AG10803 (cell line): ENCODE data around the gene MLXIPL.
A peak's percentile ranks its signal among the peaks of the same experiment; 100 is the strongest.
"Not testable (repeated sequence)": the region's sequence is repeated elsewhere in the genome, so short reads cannot be mapped to it uniquely, and the experiment has no call there.

Experiments
- DNase-seq: peaks from one replicate; pipeline ENCODE4 v3.0.0; 2010; ENCODE audit warnings: low read depth
- H3K4me3 ChIP-seq: 2 replicates; pipeline ENCODE4 v1.5.1; 2011; ENCODE audit warnings: mild to moderate bottlenecking, low read length, control low read depth
- TF ChIP-seq, protein P1 (sequence below): conservative IDR thresholded peaks from 2 replicates; pipeline ENCODE4 v1.5.1; 2011; ENCODE audit warnings: mild to moderate bottlenecking, low read length, control low read depth, inconsistent platforms

Gene MLXIPL

DNA sequence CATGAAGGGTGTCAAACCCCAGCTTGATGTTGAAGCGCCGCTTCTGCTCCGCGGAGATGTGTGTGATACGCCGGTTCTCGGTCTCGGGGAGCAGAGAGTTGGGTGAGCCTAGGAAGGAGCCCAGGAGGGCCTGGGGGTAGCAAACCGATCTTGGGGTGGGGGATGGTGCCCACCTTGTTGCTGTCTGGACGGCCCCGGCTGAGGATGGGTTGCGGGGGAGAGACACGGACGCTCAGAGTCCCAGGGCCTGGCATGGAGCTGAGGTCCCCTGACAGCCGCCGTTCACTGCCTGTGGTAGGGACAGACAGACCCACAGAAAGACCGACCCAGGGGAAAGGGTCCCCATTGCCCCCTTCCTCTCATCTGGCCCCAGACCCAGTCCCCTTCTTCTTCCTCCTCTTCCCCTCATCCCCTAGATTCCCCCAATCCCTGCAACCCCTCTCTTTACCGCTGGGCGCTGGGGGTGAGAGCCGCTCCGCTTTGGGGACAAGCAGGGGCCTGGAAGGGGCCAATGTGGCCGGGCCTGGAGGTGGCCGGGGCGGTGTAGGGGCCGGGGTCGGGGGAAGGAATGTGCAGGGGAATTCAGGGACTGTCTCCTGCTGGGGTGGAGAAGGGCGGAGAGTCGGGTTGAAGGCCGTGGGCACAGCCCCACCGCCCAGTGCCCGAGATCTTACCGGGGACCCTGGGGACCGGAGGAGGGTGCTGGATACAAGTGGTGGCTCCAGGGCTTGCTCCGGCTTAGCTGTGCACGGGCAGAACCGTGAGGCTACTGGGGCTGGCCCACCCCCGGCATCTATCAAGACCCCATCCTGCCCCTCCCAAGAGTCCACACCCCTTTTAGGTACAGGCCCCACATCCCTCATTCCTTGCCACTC is 27.9 kb downstream of the MLXIPL start:
- no peak overlapping the region for H3K4me3 ChIP-seq
- TF ChIP-seq, protein P1, sequence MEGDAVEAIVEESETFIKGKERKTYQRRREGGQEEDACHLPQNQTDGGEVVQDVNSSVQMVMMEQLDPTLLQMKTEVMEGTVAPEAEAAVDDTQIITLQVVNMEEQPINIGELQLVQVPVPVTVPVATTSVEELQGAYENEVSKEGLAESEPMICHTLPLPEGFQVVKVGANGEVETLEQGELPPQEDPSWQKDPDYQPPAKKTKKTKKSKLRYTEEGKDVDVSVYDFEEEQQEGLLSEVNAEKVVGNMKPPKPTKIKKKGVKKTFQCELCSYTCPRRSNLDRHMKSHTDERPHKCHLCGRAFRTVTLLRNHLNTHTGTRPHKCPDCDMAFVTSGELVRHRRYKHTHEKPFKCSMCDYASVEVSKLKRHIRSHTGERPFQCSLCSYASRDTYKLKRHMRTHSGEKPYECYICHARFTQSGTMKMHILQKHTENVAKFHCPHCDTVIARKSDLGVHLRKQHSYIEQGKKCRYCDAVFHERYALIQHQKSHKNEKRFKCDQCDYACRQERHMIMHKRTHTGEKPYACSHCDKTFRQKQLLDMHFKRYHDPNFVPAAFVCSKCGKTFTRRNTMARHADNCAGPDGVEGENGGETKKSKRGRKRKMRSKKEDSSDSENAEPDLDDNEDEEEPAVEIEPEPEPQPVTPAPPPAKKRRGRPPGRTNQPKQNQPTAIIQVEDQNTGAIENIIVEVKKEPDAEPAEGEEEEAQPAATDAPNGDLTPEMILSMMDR = no peak
- no peak for DNase-seq

DNA sequence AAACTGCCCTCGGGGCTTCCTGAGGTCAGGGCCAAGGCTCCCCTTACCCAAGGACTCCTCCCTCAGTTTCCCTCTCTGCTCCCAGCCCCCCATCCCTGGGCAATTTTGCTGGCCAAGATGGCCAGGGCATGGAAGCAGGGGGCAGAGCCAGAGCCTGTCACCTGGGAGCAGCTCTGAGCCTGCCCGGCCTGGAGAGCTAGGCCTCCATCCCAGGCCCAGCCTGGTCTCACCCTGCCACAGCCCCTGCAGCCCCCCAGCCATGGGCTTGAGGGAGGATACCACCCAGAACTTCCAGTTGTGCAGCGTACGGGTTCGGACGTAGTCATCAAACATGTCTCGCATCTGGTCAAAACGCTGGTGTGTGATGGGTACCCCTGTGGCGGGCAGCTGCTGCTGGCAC is 29.0 kb downstream of the MLXIPL start:
- H3K4me3 ChIP-seq = no peak overlapping the region
- TF ChIP-seq, protein P1 = no peak
- DNase-seq = no peak

DNA sequence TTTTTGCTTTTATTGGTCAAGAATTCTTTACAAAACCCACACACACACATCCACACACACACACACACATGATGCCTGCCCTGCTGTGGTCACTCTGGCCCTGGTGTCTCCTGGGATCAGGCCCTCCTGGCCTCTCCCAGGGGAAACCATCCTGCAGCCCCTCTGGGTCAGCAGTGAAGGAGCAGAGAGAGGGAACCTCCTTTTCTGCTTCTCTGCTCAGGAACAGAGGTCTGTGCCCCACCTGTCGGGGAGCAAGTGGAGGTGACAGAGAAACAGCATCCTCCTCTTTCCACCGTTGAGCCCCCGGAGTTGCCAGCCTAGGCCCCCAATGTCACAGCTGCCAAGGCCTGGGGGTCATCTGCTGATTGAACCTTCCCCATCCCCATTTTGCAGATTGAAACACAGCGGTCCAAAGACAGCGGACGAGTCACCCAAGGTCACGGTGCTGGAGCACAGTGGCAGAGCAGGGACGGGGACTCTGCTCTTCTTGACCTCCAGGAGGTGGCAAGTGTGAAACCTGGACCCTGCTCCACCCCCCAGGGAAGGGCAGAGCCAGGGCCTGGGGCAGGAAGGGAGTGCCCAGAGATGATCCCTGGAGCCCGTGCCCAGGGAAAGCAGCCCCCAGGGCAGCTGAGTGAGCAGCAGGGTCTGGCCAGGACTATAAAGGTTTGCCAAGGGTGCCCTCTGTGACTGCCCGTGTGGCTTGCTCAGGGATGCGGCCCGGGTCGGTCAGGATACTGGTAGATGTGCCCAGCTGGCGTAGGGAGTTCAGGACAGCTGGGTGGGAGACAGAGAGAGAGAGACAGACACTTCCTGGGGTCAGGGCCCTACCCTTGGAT is 30.9 kb downstream of the MLXIPL start:
- H3K4me3 ChIP-seq = no peak overlapping the region
- no peak for DNase-seq
- TF ChIP-seq, protein P1 = no peak

DNA sequence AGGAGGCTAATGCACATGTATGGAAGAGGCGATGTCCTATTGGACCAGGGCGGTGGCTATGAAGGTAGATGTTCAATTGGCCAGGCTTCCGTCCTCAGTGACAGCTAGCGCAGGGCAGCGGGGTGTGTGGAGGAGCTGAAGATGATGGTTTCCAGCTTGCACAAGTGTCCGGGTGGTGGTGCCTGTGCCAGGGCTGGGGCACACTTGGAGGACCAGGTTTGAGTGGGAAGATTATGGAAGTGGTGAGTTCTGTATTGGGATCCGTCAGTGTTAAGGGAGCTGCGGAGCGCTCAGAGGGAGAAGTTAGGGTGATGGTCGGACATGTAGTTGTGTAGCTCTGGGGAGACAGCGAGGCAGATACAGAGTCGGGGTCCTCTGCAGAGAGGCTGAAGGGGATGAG is 37.4 kb downstream of the MLXIPL start:
- H3K4me3 ChIP-seq = no peak overlapping the region
- no peak for DNase-seq
- TF ChIP-seq, protein P1 = no peak

DNA sequence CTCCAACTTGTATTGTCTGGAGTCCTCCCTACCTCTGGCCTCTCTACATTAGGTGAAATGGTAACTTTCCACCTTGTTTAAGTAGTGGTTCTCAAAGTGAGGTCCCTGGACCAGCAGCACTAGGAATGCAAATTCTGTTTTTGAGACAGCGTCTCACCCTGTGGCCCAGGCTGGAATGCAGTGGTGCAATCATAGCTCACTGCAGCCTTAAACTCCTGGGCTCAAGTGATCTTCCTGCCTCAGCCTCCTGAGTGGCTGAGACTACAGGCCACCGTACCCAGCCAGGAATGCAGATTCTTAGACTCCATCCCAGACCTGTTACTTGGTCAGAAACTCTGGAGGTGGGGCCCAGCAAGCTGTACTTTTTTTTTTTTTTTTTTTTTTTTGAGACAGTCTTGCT is 39.1 kb downstream of the MLXIPL start:
- TF ChIP-seq, protein P1 = no peak
- H3K4me3 ChIP-seq = no peak overlapping the region
- DNase-seq = peak; percentile 23

DNA sequence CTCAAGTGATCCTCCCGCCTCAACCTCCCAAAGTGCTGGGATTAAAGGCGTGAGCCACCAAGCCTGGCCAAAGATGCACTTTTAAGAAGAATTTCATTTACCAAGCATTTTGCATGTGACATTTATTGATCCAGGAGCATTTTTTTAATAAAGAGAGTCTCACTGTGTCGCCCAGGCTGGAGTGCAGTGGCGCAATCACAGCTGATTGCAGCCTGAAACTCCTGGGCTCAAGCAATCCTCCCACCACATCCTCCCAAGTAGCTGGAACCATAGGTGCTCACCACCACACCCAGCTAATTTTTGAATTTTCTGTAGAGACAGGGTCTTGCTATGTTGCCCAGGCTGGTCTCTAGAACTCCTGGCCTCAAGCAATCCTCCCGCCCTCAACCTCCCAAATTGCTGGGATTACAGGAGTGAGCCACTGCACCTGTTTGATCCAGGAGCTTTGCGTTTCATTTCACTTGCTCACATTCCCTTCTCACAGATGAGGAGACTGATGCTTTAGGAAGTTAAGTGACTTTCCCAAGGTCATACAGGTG is 41.6 kb downstream of the MLXIPL start:
- no peak for DNase-seq
- TF ChIP-seq, protein P1 = no peak
- H3K4me3 ChIP-seq = no peak overlapping the region

DNA sequence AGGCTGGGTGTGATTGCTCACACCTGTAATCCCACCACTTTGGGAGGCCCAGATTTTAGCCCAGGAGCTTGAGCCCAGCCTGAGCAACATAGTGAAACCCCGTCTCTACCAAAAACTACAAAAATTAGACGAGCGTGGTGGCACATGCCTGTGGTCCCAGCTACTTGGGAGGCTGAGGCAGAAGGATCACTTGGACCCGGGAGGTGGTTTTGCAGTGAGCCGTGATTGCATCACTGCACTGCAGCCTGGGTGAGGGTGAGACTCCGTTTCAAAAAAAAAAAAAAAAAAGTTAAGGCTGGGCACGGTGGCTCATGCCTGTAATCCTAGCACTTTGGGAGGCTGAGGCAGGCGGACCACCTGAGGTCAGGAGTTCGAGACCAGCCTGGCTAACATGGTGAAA is 43.3 kb downstream of the MLXIPL start:
- not testable (repeated sequence) for DNase-seq, H3K4me3 ChIP-seq
